ENCODE results near the gene GPC6.

The GPC6 gene

DNA sequence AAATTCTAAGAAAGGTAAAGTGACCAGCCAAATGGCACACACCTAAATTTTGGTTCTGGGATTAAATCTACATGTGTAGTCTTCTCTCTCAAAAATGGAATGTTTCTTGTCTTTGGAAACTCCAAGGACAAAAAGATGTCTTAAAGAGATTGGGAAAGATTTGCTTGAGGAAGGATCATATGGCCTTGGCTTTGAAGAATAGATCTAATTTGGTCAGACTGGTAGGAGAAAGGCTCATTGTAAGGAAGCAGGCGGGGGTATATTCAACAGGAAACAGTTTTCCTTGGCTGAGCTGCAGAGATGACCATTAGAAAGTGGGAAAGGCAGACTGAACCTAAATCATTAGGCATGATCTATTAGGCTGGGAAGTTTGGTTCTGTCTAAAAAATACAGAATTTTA, 887.6 kb downstream of the GPC6 start:
- no peak for TF ChIP-seq ZFX (IDR thresholded peaks at IDR 0.05)
- TF ChIP-seq, protein P1, sequence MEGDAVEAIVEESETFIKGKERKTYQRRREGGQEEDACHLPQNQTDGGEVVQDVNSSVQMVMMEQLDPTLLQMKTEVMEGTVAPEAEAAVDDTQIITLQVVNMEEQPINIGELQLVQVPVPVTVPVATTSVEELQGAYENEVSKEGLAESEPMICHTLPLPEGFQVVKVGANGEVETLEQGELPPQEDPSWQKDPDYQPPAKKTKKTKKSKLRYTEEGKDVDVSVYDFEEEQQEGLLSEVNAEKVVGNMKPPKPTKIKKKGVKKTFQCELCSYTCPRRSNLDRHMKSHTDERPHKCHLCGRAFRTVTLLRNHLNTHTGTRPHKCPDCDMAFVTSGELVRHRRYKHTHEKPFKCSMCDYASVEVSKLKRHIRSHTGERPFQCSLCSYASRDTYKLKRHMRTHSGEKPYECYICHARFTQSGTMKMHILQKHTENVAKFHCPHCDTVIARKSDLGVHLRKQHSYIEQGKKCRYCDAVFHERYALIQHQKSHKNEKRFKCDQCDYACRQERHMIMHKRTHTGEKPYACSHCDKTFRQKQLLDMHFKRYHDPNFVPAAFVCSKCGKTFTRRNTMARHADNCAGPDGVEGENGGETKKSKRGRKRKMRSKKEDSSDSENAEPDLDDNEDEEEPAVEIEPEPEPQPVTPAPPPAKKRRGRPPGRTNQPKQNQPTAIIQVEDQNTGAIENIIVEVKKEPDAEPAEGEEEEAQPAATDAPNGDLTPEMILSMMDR (conservative IDR thresholded peaks at IDR 0.05) = no peak
- H3K27ac ChIP-seq = no peak overlapping the region

DNA sequence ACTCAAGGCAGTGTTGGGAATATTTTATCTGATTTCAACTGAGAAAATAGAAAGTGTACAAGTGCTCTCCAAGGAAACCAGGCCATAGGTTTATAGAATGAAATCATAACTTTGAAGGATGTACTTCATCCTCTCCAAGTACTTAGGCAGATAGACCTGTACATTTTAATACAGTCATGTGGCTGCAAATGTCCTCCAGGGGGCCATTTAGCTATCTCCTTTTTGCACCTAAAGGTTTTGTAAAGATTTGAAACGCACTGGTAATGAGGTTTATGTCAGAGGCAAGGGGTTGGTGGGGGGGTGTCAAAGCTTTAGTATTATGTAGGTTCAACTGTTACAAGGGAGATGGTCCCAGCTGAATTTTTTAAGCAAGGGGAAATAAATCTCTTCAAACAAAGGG, 888.4 kb downstream of the GPC6 start:
- TF ChIP-seq, protein P1 (conservative IDR thresholded peaks at IDR 0.05) = peak; percentile 19
- TF ChIP-seq ZFX (IDR thresholded peaks at IDR 0.05) = no peak
- H3K27ac ChIP-seq = no peak overlapping the region

DNA sequence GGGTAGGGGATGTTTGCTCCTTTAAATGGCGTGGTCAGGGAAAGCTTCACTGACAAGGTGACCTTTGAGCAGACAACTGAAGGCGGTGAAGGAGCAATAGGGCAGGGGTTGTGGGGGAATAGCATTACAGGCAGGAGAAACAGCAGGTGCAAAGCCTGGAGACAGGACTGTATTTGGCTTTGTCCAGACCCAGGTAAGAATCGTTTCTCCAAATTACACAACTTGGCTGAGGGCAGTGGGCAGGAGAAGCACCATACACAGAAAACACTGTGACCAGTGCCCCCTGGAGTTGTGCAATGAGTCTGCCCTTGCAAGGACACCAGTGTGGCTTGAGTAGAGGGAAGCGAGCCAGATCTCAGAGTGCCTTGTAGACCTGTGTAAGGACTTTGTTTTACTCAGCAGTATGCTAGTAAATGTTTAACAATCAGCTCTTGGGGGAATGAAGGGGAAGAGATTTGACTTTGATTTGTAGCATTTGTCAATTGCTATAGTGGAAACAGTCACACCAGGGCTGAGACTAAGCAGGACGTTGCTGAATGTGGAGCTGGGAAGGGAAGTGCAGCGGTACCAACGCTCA, 892.8 kb downstream of the GPC6 start:
- TF ChIP-seq ZFX (IDR thresholded peaks at IDR 0.05) = no peak
- TF ChIP-seq, protein P1 (conservative IDR thresholded peaks at IDR 0.05) = no peak
- H3K27ac ChIP-seq = no peak overlapping the region

DNA sequence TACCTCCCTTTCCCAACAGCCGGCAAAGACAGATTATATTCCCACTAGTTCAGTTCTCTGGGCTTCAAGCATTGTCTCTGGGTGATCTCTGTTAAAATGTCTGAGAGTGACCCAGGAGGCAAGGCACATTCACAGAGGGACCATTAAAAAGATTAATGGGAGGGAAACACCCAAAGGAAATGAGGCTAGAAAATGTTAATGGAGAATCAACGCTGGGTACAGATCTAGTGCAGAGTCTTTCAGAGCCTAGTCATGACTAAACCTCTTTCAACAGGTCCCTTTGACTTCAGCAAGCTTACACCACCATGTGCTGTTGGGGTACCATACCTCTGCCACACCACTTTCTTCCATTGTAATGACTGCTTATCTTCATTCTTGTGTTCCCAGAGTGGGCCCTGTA, 894.3 kb downstream of the GPC6 start:
- TF ChIP-seq, protein P1 (conservative IDR thresholded peaks at IDR 0.05) = no peak
- TF ChIP-seq ZFX (IDR thresholded peaks at IDR 0.05) = no peak
- no peak overlapping the region; the same call in 1 of the 2 replicates for H3K27ac ChIP-seq

DNA sequence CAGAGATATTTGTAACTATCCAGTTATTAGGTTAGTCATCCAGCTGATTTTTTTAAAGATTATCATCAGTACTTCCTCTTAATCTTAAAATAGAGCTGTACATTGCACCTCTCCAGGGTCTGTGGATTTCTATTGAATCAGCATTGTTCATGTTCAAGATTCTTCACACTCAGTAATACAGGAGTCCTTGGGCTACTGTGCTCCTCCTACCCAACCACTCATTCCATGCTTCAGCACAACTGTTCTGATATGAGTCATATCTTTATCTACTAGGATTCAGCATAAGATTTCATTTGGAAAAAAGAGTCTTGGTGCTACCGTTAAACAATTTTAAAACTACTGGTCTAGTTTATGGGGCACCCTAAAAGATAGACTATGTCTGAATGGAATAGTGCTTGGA, 895.1 kb downstream of the GPC6 start:
- no peak for TF ChIP-seq ZFX (IDR thresholded peaks at IDR 0.05)
- TF ChIP-seq, protein P1 (conservative IDR thresholded peaks at IDR 0.05) = no peak
- H3K27ac ChIP-seq = no peak overlapping the region

DNA sequence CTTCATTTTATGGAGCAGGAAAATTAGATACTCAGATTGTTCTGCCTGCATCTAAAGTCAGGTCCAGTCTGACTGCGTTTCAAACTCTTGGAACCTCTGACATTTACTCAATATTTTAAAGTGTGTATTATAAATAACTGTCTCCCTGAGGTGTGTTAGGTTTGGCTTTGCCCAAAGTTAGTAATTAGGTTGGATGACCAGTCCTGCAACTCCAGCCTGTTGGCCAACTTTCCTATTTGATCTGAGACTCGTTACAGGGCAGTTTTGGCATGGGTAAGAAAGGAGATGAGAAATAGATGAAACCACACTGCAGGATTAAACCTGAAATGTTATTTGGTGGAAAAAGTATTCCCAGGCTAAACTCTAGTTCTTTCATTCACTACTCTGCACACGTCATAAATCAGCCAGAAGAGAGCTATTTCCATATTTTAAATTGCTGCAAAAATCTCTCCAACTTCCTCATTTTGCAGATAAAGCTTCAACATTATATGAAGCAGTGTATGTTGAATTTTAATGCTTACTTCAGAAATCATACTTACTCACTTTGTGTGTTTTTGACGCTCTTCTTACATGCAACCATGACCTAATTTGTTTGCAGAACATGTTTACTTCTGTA, 895.8 kb downstream of the GPC6 start:
- TF ChIP-seq ZFX (IDR thresholded peaks at IDR 0.05) = no peak
- TF ChIP-seq, protein P1 (conservative IDR thresholded peaks at IDR 0.05) = no peak
- H3K27ac ChIP-seq = no peak overlapping the region

DNA sequence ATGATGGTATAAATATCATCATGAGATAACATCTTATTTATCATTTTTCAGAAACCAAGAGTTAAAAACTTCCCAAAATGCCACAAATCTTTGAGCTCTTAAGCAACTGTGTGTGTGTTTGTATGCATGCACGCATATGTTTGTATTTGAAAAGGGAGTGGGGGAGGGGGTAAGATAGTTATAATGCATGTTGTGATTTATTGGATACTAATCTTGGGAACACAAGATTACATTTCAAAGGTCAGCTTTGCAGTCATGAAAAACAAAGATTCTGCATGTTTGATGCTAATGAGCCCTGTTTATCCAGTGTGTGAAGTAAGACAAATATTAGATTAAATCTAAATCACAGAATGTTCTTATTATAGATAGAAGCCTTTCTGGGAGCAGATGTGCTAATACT, 897.0 kb downstream of the GPC6 start:
- TF ChIP-seq ZFX (IDR thresholded peaks at IDR 0.05) = no peak
- TF ChIP-seq, protein P1 (conservative IDR thresholded peaks at IDR 0.05) = no peak
- H3K27ac ChIP-seq = no peak overlapping the region
